ENCODE results near the gene NECTIN3. TPM values are rescaled to one million over a fixed set of nuclear protein-coding genes. Genes with fewer than 3 reads are reported as not detected.

NECTIN3 gene
- total RNA-seq, 1 experiment from 2014 or later: 75.8 TPM

DNA sequence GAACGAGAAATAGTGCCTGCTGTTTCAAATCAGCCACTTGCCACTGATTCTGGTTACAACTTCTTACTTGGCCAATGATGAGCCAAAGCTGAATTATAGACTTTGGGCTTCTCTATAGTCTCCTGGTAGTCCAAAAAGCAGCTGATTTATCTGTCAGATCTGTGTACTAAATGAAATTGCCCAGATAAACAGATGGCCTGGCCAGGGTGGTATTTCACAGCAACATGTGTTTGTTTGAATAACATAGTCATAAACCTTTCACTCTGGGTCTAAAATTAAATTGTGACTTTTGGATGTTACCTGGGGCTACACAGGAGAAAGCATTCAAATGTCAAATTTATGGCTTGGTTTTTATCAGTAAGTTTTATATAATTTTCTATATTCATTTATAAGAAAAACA is 147.0 kb downstream of the NECTIN3 start:
- Mint-ChIP-seq H3K27ac (ENCODE audit: unreplicated experiment) (no peak overlapping the region), H3K9me3 (ENCODE audit: unreplicated experiment) (no peaks in the 10 kb centered on the region), H3K36me3 (ENCODE audit: insufficient read depth, unreplicated experiment) (peaks cover 6% of the 10 kb centered on the region), H3K4me3 (ENCODE audit: unreplicated experiment) (no peak overlapping the region), H3K27me3 (ENCODE audit: insufficient read depth, unreplicated experiment) (no peaks in the 10 kb centered on the region), H3K4me1 (ENCODE audit: low read depth, unreplicated experiment) (no peaks in the 10 kb centered on the region)
- CTCF ChIA-PET: no interaction called here
- H3K27me3 ChIP-seq (replicated peaks; ENCODE audit: control insufficient read depth, insufficient read depth, low read length): no peaks in the 10 kb centered on the region
- no peak for DNase-seq
- BruUV-seq (replicated peaks): no TSS peak
- intact Hi-C loops (cut with micrococcal nuclease; ENCODE audit: unreplicated experiment): no loop called here
- TF ChIP-seq, protein P1, sequence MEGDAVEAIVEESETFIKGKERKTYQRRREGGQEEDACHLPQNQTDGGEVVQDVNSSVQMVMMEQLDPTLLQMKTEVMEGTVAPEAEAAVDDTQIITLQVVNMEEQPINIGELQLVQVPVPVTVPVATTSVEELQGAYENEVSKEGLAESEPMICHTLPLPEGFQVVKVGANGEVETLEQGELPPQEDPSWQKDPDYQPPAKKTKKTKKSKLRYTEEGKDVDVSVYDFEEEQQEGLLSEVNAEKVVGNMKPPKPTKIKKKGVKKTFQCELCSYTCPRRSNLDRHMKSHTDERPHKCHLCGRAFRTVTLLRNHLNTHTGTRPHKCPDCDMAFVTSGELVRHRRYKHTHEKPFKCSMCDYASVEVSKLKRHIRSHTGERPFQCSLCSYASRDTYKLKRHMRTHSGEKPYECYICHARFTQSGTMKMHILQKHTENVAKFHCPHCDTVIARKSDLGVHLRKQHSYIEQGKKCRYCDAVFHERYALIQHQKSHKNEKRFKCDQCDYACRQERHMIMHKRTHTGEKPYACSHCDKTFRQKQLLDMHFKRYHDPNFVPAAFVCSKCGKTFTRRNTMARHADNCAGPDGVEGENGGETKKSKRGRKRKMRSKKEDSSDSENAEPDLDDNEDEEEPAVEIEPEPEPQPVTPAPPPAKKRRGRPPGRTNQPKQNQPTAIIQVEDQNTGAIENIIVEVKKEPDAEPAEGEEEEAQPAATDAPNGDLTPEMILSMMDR (IDR thresholded peaks at IDR 0.05; ENCODE audit: insufficient read depth in 1 of 2, low read depth in 1 of 2, low read length in 1 of 2, severe bottlenecking in 1 of 2, unreplicated experiment in 1 of 2): no peak
- no peak overlapping the region for H3K4me3 ChIP-seq (ENCODE audit: low read depth, low read length)
- H3K9me3 ChIP-seq: no peaks in the 10 kb centered on the region
- H3K36me3 ChIP-seq (ENCODE audit: control insufficient read depth, insufficient read depth, low read length): no peaks in the 10 kb centered on the region
- H3K4me1 ChIP-seq: no peaks in the 10 kb centered on the region
- POLR2A ChIA-PET: no interaction called here

DNA sequence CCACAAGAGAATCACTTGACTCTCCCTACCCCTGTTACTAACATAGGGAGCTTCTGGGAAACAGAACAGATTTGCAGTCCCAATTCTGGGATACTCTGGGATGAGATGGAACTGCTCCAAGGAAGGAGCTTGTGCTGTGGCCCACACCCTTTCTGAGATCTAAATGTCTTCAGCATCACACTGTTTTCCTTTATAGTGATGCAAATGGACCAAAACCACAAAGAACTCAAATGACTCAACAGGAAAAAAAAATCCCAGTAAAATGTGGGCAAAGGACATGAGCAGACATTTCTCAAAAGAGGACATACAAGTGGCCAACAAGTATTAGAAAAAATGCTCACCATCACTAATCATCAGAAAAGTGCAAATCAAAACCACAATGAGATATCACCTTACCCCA is 155.6 kb downstream of the NECTIN3 start:
- no peak overlapping the region for H3K4me3 Mint-ChIP-seq (ENCODE audit: unreplicated experiment)
- no peaks in the 10 kb centered on the region for H3K4me1 ChIP-seq
- no peak overlapping the region for H3K4me3 ChIP-seq (ENCODE audit: low read depth, low read length)
- no peaks in the 10 kb centered on the region for H3K36me3 Mint-ChIP-seq (ENCODE audit: insufficient read depth, unreplicated experiment)
- H3K9me3 Mint-ChIP-seq (ENCODE audit: unreplicated experiment): peaks cover 22% of the 10 kb centered on the region
- TF ChIP-seq, protein P1 (IDR thresholded peaks at IDR 0.05; ENCODE audit: insufficient read depth in 1 of 2, low read depth in 1 of 2, low read length in 1 of 2, severe bottlenecking in 1 of 2, unreplicated experiment in 1 of 2): no peak
- DNase-seq: no peak
- H3K27me3 Mint-ChIP-seq (ENCODE audit: insufficient read depth, unreplicated experiment): no peaks in the 10 kb centered on the region
- CTCF ChIA-PET: no interaction called here
- intact Hi-C loops (cut with micrococcal nuclease; ENCODE audit: unreplicated experiment): no loop called here
- no peaks in the 10 kb centered on the region for H3K36me3 ChIP-seq (ENCODE audit: control insufficient read depth, insufficient read depth, low read length)
- POLR2A ChIA-PET: no interaction called here
- no peaks in the 10 kb centered on the region for H3K4me1 Mint-ChIP-seq (ENCODE audit: low read depth, unreplicated experiment)
- H3K9me3 ChIP-seq: no peaks in the 10 kb centered on the region
- BruUV-seq (replicated peaks): no TSS peak
- H3K27me3 ChIP-seq (replicated peaks; ENCODE audit: control insufficient read depth, insufficient read depth, low read length): no peaks in the 10 kb centered on the region
- no peak overlapping the region for H3K27ac Mint-ChIP-seq (ENCODE audit: unreplicated experiment)

DNA sequence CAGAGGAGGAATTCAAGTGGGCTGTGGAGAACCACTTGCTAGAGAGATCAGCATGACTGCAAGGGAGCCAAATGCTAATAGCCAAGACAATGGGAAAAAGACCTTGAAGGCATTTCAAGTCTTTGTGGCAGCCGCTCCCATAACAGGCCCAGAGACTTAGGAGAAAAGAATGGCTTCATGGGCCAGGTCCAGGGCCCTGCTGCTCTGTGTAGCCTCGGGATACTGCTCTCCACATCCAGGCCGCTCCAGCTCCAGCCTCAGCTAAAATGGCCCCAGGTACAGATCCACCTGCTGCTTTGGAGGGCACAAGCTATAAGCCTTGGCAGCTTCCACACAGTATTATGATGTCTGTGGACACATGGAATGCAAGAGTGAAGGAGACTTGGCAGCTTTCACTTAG is 157.7 kb downstream of the NECTIN3 start:
- Mint-ChIP-seq H3K27ac (ENCODE audit: unreplicated experiment) (no peak overlapping the region), H3K27me3 (ENCODE audit: insufficient read depth, unreplicated experiment) (no peaks in the 10 kb centered on the region), H3K9me3 (ENCODE audit: unreplicated experiment) (peaks cover 22% of the 10 kb centered on the region), H3K36me3 (ENCODE audit: insufficient read depth, unreplicated experiment) (no peaks in the 10 kb centered on the region), H3K4me3 (ENCODE audit: unreplicated experiment) (no peak overlapping the region), H3K4me1 (ENCODE audit: low read depth, unreplicated experiment) (no peaks in the 10 kb centered on the region)
- no peaks in the 10 kb centered on the region for H3K36me3 ChIP-seq (ENCODE audit: control insufficient read depth, insufficient read depth, low read length)
- TF ChIP-seq, protein P1 (IDR thresholded peaks at IDR 0.05; ENCODE audit: insufficient read depth in 1 of 2, low read depth in 1 of 2, low read length in 1 of 2, severe bottlenecking in 1 of 2, unreplicated experiment in 1 of 2): no peak
- BruUV-seq (replicated peaks): no TSS peak
- ChIA-PET CTCF (no interaction called here), POLR2A (no interaction called here)
- H3K27me3 ChIP-seq (replicated peaks; ENCODE audit: control insufficient read depth, insufficient read depth, low read length): no peaks in the 10 kb centered on the region
- no peak overlapping the region for H3K4me3 ChIP-seq (ENCODE audit: low read depth, low read length)
- intact Hi-C loops (cut with micrococcal nuclease; ENCODE audit: unreplicated experiment): no loop called here
- DNase-seq: no peak
- no peaks in the 10 kb centered on the region for H3K9me3 ChIP-seq
- H3K4me1 ChIP-seq: no peaks in the 10 kb centered on the region

Measured in Caco-2 (cell line).